HG02798 (cell line): ENCODE measurements around the gene MEAF6.

Experiments
- ATAC-seq: cut with Tn5 transposase; IDR thresholded peaks from one replicate; pipeline ENCODE4 v1.9.1; 2021; ENCODE audit warnings: mild to moderate bottlenecking; ENCODE audit not compliant: unreplicated experiment, poor library complexity

The MEAF6 gene

DNA sequence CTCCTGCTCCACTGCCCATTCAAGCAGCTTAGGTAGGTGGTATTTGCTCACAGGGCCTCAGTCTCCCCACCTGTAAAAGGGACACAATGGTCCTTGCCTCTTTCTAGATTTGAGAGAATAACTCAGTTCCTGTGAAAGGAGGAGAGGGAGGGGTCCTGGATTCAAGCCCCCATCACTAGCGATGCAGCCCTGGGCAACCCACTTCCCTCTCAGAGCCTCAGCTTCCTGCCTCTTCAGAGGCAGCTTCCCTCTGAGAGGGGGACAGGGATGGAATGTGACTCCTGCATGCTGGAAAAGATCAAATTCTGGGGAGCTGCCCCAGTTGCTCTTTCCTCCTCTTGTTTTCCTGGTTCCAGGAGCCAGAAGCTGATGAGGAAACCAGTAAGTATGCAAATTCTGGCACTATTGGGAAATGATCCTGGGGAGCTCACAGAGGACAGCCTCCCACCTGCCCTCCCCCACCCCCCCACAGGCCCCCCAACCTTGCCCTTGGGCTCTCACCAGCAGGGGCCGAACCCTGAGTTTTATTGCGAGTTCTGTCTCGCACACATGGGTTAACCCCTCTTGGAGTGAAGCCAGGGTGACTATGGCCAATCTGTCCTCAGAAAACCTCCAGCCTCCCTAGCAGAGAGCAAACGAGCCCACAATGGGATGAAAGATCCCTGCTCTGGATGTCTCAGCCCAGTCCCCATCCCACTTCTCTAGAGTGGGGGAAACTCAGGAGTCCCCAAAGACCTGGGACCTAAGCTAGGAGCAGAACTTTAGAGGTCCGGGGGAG lies 28.5 kb downstream of the MEAF6 start:
- ATAC-seq, result no peak

DNA sequence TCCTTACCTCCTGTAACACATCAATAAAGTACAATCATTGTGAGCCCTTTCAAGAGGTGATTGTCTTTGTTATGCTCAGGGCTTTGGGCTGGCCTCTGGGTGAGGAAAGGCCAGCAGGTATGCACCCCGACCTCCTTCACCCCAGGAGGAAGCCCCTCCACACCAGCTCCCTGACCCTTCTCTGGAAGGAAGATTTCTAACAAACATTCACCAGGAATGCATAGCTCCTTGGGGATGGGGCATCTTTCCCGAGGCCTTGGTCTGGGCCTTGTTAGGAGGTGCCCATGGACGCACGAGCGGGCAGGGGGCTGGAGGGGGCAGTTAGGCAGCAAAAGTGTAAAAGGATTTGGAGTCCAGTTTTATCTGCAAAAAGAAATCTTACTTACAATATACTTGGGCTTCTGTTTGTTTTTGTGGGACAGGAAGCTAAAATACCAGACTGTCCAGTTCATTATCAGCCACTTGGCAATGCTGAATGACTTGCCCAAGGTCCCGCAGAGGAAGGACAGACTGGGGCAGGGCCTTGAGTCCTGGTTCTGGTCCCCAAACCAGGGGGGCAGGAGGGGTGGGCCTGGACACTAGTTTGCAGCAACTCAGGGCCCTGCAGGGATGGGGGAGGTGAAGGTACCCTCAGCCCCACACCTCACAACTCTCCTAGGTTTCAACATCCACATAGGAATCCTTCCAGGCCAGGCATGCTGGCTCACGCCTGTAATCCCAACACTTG lies 30.1 kb downstream of the MEAF6 start:
- no peak for ATAC-seq

DNA sequence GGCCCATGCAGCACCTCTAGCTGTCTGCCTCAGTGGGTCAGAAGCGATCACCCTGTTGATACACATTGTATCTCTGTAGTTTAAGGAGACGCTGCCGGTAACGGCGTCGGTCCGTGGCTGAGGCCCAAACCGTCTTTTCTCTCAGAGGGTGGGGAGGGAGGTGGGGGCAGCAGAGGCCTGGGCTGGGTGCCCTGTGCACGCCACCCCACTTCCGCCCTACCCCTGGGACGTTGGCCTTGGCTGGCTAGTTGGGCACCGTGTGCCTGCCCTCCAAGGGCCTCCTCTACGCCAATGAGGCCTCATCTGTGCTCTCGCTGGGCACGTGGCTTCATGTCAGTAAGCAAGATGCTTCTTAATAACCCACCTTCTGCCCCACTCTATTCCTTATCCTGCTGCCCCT lies 30.8 kb downstream of the MEAF6 start:
- no peak for ATAC-seq

DNA sequence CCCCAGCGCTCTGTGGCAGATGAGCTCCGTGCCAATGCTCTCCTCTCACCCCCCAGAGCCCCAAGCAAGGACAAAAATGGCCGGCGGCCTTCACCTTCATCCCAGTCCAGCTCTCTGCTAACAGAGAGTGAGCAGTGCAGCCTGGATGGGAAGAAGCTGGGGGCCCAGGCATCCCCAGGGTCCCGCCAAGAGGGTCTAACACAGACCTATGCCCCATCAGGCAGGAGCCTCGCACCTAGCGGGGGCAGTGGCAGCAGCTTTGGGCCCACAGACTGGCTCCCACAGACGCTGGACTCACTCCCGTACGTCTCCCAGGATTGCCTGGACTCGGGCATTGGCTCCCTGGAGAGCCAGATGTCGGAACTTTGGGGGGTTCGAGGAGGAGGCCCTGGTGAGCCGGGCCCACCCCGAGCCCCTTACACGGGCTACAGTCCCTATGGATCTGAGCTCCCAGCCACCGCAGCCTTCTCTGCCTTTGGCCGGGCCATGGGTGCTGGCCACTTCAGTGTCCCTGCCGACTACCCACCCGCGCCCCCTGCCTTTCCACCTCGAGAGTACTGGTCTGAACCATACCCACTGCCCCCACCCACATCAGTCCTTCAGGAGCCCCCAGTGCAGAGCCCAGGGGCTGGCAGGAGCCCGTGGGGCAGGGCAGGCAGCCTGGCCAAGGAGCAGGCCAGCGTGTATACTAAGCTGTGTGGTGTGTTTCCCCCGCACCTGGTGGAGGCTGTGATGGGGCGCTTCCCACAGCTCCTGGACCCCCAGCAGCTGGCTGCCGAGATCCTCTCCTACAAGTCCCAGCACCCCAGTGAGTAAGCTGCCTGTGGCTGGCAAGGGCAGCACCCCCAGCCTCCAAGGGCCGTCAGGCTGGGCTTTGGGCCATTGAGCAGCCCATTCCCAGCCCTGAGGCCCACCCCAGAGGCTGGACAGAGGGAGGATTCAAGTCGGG lies 31.5 kb downstream of the MEAF6 start:
- no peak for ATAC-seq

DNA sequence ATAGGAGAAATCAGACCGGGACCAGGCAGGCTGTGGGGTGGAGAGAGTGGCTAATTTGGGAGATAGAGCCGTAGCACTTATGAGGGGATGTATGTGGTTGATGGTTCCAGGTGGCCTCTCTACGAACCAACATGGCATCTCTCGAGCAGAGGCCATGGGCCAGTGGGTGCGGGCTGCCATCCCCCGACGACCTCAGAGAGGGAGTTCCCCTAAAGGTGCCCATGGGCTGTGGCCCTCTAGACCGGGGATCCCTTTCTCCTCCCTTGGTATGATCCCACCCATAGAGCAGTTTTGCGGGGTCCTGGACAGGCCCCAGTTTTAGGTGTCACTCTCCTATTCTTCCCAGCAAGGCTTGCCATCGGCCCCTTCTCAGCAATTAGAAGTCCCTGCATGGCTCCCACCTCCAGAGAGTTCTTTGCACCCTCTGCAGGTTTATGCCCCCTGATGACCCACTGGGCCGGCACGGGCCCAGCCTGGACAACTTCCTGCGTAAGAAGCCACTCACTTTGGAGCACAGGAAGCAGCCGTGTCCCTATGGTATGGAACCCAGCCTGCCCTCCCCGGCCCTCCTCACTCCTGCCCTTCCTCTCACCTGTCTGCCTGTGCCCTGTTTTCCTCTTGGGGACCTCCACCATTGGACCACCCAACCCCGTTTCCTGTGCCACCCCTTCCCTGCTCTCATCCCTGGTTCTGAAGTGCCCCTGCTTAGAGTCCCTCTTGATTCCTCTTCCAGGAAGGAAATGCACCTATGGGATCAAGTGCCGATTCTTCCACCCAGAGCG lies 32.4 kb downstream of the MEAF6 start:
- no peak for ATAC-seq

DNA sequence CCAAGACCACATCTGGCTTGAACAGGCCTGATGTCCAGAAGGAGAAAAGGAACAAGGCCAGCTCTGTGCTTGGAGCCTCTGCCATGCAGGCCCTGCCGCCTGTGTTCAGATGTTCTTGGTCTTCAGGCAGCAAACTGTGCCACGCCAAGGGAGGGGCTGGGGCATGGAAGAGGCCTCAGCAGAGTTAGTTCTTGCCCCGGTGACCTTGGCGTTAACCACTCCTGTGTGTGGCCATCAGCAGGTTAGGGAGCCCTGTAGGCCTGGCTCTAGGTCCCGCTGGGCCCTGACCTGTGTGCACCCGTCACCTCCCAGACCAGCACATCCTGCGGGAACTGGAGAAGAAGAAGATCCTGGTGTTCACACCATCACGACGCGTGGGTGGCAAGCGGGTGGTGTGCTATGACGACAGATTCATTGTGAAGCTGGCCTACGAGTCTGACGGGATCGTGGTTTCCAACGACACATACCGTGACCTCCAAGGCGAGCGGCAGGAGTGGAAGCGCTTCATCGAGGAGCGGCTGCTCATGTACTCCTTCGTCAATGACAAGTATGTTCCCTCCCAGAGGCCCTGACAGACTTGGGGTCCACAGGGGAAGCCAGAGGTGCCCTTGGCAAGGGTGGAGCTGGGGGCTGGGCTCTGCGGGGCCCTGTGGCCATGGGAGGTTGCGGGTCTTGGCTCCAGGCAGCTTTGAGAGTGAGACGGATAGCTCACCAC lies 33.1 kb downstream of the MEAF6 start:
- ATAC-seq, result no peak

DNA sequence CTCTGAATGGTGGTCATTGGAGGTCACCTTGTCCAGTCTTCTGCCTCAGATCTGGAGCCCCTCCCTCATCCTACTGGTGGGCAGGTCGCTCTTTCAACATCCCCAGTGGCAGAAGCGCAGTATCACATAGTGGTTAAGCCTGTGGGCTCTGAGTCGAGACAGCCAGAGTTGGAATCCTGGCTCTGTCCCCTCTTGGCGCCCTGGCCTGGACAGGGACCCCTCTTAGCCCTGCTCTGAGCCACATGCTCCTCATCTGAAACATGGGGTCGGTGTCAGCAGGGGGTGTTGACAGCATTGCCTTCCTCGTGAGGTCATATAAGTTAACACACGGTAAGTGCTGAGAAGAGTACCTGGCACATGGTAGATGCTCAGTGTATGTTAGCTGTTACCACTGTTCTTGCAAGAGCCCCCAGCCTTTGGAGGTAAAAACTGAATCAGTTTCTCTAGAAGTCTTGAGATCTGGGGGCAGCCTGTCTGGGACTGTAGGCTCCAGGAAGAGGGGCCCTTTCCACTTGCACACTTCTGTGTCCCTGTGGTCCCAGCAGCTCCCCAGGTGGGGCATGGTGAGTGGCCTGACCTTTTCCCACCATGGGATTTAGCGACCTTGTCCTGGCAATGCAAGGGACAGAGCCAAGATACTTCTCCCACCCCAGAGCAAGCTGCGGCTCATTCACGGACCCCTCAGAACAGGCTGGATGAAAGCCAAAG lies 33.8 kb downstream of the MEAF6 start:
- no peak for ATAC-seq

DNA sequence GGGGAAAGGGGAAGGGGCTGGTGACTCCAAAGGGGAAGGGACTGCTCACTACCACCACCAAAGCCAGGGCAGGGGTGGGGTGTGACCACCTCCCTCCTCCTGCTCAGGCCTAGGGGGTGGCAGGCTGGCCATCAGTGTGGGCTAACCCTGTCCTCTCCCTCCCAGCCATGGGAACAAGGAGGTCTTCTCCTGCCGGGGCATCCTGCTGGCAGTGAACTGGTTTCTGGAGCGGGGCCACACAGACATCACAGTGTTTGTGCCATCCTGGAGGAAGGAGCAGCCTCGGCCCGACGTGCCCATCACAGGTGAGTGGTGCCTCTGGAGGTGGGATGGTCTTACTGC lies 34.5 kb downstream of the MEAF6 start:
- ATAC-seq, result no peak

DNA sequence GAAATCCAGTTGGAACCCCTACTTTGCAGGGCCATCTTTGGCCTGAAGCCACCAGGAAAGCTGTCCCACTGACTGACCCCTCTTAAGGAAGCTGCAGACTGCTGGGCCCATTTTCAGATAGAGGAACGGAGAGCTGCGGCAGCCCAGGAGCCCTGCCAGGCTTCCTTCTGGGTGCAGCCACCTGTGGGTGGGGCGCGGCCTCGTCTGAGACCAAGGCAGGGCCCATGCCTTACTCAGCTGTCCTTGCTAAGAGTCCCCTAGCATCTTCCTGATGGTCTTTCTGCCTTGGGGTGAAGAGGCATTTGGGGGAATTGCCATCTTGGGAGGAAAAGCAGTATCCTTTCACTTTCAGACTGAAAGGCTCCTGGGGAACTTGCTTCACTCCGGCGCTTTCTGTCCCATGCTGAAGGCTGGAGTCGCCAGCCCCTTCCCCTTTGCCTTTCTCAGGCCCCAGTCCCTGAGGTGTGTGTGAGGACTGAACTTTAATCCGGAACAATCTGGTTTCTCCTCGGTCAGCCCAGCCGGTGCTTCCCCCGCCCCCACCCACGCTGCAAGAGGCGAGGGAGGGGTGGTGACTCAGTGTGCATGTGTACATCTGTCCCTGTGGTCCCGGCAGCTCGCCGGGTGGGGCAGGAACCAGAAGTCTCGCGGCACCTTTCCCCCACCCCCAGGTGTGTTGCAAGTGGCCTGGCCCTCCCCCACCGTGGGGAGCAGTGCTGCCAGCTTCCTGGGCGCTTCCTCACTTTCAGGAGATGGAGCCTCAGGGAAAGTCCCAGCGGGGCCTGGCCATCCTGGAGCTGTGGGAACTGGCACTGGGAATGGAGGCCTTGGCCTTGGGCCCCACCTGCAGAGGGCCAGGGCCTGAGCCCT lies 35.1 kb downstream of the MEAF6 start:
- peak; percentile 43 for ATAC-seq

DNA sequence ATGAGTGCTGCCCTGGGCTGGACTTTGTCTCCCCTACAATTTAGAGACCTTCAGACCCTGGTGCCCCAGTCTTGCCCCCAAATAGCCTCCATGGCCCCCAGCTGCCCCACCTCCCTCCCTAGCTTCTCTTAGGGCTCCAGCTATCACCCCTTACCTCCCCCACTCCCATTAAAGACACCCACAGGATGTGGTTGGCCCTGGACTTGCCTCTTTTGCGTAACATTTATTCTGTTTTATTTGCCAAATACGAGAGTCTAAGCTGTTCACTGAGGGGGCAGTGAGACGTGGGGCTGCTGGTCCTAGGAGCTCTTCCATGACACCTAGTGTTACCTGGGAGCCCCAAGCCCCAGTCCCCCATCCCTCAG lies 35.7 kb downstream of the MEAF6 start:
- no peak for ATAC-seq

DNA sequence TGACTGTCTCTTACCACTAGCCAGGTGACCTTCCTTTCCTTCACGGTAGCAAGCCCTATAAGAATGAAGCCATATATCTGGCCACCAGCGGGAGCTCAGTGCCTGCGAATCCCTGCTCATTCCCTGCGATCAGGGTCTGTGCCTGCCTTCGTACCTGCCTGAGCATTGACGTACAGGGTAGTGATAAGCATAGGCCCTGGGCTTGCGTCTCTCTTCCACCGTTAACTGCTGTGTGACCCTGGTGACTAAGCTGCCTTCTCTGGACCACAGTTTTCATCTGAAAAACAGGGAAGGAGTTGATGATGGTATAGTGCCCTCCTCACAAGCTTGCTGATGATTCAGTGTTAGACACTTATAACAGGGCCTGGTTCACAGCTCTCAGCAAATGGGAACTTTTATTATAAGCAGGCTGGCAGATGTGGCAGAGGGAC lies 36.1 kb downstream of the MEAF6 start:
- no peak for ATAC-seq

DNA sequence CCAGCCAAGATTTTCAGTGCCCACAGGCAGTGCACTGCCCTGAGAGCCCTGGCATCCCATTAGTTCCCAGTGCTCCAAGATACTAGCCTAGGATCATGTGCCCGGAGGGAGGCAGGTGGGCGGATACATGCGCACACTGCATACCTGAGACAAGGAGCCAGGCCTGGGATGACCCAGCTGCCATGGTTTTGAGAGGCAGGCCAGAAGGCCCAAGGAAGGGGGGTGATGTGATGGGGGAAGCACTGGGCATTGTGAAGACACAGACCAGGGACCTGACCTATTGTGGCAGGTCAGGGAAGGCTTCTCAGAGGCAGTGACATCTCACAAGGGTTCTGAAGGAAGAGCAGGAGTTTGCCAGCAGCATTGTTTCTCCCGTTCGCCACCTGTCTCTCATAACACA lies 36.6 kb downstream of the MEAF6 start:
- no peak for ATAC-seq

DNA sequence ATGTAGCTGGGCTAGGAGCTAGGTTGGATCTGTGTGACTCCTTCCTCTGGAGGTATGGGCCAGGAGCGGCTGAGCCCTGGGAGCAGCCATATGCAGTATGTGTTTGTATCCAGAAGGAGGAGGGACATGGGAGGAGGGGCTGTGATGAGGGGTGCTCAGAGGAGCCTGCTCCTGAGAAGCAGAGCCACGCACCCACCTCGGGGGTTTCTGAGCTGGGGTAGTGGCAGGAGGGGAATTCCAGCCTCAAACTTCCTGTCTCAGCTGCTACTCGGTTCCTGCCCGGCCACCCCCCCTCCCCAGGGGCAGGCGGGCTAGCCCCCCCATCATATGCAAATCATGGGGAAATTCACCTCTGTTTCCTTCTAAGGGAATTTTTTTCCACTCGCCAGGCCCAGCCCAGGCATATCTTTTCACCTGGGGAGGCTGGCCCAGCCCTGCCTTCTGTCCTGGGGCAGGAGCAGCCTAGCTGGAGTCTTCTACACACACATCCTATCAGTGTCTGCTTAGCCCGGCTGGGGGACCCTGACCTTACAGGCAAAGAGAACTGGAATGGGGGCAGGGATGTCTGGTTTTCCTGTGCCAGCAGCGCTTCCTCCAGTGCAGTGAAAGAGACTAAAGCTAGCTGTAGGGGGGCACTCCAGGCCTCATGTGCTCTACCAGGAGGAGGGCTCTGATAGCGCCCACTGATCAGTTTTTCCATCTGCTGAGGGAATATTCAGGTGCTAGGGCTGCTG lies 37.2 kb downstream of the MEAF6 start:
- ATAC-seq, result peak; percentile 33

DNA sequence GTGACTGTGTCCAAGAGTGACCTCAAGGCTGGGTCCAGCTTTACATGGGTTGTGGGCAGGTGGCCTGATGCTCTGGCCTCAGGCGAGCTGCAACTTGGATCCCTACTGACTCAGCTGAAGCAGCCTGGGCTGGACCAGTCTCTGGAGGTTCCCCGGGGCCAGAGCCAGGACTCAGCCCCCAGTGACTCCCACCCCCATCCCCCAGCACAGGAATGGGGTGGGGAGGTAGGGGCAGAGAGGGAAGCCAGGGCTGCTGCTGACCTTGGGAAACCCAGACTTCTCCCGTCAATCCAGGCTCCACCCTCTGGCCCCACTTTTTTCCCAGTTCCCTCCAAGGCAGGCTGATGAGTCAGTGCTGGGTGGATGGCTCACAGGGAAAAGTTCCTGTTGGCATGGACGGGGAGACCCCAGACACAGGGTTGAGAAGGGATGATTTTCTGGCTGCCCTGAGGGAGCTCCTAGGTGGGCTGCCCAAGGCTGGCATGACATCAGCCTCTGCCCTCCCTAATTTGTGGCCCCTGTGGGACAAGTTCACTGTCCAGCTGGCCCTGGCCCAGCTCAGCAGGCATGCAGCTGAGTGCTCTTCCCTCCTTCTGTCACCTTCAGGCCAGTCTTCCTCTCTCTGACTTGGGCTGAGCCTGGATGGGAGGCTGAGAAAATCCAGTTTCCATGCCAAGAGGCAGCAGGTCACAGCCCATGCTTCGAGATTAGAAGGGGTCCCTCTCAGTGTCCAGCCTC lies 37.9 kb downstream of the MEAF6 start:
- ATAC-seq, result no peak

DNA sequence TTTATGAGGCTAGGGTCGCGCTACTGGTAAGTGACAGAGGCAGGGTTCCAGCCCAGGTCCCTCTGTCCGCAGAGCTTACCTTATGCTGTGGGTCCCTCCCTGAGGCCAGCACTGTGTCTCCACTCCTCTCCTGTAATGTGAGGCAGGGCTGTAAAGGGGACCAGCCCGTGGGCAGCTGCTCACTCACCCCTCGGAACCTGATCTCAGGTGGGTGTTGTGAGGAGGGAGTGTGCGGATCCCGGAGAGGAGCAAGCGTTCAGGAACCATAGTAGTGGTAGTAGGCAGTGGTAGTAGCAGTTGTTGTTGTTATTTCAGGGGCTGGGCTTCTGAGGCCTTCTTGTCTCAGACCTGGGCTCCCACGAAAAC lies 38.5 kb downstream of the MEAF6 start:
- no peak for ATAC-seq

DNA sequence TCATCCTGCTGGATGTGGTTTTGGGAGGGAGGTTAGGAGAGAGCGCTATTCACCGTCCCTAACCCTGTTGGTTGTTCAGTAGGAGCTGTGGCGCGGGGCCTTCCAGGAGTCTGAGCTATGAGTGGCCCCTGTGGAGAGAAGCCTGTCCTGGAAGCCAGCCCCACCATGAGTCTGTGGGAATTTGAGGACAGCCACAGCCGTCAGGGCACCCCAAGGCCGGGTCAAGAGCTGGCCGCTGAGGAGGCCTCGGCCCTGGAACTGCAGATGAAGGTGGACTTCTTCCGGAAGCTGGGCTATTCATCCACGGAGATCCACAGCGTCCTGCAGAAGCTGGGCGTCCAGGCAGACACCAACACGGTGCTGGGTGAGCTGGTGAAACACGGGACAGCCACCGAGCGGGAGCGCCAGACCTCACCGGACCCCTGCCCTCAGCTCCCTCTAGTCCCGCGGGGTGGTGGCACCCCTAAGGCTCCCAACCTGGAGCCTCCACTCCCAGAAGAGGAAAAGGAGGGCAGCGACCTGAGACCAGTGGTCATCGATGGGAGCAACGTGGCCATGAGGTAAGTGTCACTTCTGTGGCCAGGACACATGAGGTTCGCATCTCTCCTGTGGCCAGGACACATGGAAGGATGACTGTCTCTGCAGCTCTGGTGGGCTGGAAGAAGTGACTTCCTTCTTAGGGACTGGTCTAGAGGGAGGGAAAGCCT lies 39.0 kb downstream of the MEAF6 start:
- no peak for ATAC-seq
